HG03342 (cell line): ENCODE measurements around the gene GPM6B.

Experiments used
- ATAC-seq: cut with Tn5 transposase; IDR thresholded peaks from one replicate; pipeline ENCODE4 v1.9.1; 2021; ENCODE audit warnings: mild to moderate bottlenecking, moderate library complexity; ENCODE audit not compliant: unreplicated experiment

Gene GPM6B

DNA sequence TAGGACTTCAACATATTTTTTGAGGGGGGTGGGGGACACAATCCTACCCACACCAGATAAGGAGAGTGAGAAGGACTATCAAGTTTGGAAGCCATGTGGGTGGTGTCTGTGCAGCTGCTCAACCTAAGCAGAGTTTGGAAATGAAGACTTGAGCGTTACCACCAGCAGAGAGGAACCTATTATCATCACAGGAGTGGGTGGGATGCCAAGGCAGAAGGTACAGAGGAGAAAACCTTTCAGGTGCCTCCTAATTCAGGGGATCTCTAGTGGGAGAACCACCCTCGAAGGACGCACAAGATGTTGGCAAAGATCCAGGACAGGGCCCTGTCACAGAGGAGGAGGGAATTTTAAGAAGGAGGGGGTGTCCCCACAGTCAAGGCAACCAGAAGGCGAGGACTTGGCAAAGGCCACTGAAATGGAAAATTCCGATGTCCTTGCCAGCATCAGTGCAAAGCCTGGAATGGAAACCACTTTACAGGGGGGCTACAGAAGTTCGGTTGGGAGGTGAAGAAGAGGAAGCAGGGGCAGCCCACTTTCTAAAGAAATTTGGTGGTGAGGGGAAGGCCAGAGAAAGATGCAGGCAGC is 8.4 kb upstream of the GPM6B start:
- ATAC-seq: no peak

DNA sequence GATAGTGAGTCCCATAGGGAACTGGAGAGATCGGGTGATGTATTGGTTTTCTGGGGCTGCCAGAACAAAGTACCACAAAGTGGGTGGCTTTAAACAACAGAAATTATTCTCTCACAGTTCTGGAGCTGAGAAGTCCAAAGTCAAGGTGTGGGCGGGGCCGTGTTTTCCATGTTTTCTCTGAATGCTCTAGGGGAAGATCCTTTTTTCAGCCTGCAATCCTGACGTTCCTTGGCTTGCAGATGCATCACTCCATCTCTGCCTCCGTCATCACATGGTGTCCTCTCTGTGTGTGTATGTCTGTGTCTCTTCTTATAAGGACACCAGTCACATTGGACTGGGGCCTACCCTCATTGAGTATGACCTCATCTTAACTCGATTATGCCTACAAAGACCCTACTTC is 7.9 kb upstream of the GPM6B start:
- no peak for ATAC-seq

DNA sequence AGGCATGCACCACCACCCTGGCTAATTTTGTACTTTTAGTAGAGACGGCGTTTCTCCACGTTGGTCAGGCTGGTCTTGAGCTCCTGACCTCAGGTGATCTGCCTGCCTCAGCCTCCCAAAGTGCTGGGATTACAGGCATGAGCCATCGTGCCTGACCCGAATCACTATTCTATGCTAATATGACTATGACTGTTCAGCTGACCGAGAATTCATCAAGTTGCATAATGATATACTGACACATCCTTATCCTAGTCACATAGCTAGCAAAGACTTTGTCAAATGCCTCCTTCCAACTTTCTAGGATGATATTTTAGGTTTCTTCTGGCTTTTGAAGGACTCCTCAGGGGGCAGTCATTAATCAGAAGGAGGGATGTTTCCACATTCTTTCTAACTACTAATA is 4.8 kb upstream of the GPM6B start:
- ATAC-seq: no peak

DNA sequence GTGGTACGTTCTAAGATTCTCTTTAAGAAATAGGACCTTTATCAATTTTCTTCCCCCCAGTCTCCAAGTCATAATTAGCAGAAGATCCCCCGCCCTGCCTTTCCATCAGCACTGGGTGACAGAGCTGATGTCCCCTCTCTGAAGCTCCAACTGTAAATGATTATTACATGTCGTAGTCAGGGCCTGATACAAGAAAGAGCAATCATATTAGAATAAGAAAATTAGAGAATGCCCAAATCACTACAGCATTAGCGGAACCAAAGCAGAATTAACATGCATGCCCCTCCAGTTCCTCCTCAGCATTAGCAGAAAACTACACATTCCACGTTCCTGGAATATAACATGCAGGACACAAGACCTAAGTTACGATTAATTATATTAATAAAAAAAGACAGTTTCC is 717 bp downstream of the GPM6B start:
- ATAC-seq: no peak

DNA sequence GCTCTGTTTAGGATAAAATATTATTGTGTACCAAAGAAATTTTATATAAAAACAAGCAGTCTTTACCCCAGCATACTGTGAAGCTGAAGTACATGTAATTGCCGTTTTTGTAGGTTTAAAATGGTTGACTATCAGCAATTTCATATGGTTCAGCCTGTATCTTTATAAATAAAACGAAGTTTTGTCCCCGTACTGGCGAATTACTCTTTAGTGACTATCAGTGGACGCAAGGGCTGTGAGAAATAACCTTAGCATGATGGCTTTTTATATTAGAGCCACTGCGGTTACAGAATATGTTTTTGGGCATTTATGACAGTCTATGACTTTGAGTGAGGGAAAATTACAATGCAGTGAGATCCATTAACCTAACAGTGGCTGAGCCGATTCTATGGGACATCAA is 1.2 kb downstream of the GPM6B start:
- no peak for ATAC-seq

DNA sequence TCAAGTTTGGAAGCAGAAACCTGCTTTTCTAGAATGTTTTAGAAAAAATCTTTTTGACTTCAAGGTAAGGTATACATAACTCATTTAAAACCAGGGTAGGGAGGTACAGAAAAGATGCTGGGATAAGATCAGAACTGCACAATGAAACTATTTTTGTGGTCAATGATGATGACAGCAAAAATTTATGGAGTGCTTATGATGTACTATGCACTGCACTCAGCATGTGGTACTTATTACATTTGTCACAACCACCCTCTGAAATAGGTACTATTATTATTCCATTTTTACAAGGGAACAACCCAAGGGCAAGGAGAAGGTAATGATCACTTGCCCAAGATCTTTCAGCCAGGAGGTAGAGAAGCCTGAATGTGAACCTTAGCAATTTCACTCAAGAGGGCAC is 8.0 kb downstream of the GPM6B start:
- no peak for ATAC-seq

DNA sequence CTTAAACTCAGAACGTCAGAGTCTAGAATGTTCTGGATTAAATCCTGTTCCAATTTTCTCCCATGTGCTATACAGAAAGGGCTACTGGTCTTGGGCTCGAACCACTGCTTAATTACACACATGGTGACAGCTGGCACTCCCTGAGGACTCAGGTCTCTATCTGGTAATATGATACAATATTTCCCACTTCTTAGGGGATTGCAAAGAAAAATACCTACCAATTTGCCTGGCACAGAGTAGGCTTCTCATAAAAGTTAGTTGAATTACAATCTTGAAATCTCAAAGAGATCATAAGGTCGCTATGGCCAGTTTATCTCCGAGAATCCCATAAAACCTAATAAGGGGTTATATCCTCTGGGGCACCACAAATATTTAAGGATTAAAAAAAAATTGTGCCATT is 8.6 kb downstream of the GPM6B start:
- ATAC-seq: no peak

DNA sequence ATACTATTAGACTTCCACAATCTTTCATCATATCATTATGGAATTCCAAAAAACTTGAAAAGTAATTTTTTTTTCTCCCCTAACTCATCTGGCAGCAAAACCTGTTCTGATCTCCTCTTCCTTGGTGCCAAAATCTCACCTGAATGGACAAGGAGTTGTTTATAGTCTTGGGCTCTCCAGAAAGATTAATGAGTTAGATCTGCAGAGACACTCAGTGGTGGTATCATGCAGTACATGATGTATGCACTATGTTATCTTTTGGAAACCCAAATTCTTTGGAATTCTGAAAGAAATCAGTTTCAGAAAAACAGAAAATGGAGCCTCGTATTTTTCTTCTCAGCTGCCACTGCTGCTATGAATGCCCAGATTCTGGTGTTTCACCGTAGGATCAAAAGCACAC is 11.7 kb downstream of the GPM6B start:
- no peak for ATAC-seq

DNA sequence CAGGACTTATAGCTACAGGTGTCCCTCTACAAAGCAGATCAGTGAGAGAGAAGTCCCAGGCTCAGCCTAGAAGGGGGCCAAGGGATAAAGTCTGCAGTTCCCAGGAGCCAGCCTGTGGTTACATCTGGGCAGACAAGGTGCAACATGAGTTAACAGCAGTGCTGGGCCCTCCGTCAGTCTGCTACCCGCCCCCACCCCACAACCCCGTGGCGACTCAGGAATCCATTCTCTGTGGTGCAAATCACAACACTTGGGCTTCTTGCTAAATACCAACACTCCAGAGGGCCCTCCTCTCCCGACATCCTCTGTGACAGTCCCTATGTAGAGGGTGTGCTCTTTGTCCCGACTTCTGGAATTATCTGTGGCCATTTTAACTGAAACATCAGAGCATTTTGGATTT is 13.8 kb downstream of the GPM6B start:
- no peak for ATAC-seq

DNA sequence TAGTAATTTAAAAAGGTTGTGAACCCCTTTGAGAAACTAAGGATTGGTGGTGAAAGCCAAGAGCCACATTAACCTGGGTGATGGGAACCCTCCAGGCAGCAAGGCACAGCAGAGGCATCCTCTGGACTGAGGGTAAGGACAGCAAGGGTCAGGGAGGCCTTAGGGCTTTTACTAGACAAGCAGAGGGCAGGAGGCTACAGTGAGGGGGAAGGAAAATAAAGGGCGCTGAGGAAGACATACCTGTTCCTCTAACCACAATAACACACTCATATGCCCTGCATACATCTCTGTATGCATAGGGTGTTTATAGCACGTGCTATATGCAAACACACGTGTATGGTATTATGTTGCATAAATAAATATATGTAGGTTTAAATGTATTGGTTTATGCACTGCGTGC is 18.7 kb downstream of the GPM6B start:
- ATAC-seq: no peak

DNA sequence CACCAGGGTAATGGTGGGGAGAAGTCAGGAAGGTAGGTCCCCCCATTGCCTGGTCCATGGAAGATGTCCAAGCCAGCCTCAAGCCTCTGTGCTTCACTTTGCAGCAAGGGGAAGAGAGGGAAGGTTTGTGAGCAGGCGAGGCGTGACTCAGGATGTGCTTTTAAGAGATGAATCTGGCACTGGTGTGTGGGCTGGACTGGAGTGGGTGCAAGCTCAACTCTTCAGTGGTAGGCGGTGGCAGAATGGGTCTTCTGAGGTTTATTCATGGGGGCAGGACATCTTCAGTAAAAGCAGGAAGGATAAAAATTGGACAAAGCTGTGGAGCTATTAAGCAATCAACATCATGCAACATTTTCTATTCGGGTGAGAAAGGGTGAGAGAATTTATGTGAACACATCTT is 19.4 kb downstream of the GPM6B start:
- ATAC-seq: no peak

DNA sequence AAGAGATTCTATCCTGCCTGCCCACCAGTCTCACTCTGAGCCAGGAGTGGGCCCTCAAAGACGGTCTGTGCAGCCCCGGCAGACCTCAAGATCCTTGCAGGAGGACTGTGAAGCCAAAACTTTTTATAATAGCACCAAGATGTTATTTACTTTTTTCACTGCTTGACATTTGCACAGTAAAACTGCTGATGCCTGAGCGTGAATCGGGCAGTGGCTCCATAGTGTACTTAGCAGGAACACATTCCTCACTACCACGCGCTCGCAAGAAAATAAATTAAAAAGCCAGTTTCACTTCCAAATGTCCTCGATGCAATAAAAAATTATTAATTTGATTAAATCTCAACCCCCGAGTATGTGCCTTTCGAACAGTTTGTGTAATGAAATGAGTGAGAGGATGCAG is 22.5 kb downstream of the GPM6B start:
- no peak for ATAC-seq

DNA sequence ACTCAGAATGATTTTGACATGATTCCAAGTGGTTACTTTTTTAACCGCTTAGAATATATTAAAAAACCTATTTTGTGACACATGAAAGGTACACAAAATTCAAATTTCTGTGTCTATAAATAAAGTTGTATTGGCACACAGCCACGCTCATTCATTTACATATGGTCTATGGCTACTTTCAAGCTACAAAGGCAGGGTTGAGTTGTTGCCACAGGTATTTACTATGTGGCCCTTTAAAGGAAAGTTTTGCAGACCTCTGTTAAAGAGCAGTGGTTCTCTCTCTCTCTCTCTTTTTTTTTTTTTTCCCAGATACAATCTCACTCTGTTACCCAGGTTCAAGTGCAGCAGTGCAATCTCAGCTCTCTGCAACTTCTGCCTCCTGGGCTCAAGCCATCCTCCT is 23.0 kb downstream of the GPM6B start:
- ATAC-seq: no peak

DNA sequence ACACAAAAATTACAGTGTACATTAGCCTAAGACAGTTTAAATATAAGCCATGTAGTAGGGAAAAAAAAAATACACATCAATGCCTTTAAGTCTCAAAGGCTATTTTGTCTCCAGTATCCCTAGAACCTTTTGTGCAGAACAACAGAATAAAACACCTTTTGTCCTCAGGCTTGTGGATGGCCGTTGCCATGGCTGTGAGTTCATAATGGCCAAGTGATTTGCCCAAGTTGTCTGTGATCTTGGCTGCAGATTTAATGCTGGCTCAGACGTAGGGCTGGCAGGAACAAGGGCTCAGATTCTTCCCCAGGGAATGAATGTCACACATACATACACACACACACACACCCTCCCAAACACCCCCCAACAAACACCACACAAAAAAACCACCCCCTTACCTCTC is 25.3 kb downstream of the GPM6B start:
- no peak for ATAC-seq

DNA sequence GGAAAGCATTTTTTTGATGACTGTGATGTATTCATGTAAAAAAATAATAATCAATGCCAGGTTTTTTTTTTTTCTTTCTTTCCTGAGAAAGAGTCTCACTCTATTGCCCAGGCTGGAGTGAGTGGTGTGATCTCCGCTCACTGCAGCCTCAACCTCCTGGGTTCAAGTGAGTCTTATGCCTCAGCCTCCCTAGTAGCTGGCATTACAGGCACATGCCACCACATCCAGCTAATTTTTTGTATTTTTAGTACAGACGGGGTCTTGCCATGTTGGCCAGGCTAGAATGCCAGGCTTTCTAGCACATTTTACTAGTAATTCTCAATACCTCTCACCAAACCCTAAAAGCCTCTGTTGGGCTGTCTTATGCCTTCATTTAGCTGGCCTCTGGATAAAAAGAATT is 25.7 kb downstream of the GPM6B start:
- no peak for ATAC-seq

DNA sequence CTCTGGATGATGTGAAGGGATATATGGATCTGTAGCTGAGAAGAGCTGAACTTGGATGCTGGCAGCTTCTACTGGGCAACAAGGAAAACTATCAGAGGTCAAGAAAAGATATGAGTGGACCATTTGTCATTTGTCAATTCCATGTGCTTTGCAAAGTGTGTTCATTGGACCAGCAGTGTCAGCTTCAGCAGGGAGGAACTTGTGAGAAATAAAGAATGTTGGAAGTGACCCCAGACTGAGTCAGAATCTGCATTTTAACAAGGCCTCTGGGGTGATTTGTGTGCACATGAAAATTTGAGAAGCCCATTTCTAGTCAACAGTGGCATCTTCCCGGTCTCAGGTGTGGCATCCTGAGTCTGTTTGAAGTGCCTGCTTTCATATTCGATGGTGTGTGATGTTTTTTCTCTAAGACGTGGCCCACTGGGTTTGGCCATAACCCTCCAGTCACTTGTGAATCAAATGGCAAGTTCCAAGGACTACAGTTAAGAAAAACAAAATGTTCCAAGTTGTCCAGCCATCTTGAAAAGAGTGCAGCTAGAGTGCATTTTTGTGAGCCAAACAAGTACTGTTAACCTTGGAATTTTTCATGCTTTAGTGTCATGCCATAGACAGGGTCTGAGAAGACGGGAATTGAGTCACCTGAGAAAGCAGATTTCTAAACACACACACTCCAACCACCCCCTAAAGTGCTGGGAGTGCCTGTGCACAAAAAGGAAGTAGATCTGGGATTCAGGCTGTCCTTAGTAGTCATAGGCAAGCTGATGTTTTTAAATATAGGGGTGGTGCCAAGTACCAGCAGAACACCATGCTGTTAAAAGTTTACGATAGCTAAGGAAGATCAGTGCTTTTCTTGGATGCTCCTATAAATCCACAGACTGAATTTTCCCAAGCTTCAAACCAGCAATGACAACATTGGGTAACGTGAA is 26.4 kb downstream of the GPM6B start:
- ATAC-seq: no peak

DNA sequence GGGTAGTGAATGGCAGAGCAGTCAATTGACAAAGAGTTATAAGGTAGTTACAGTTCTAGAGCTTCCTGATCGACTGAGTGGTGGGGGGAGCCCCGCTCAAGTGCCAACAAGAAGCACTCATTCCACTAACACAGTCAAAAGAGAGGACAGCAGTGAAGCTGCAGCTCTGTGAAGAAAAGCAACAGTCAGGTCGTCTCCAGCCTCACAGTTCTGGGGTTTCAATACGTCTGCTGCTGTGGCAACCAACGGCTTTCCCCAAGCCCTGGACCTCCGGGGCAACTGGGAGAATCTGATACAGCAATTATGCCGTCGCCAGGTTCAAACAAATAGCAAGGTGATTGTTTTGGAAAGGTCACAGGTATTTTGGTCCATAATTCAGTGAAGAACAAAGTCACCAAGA is 30.8 kb downstream of the GPM6B start:
- no peak for ATAC-seq

DNA sequence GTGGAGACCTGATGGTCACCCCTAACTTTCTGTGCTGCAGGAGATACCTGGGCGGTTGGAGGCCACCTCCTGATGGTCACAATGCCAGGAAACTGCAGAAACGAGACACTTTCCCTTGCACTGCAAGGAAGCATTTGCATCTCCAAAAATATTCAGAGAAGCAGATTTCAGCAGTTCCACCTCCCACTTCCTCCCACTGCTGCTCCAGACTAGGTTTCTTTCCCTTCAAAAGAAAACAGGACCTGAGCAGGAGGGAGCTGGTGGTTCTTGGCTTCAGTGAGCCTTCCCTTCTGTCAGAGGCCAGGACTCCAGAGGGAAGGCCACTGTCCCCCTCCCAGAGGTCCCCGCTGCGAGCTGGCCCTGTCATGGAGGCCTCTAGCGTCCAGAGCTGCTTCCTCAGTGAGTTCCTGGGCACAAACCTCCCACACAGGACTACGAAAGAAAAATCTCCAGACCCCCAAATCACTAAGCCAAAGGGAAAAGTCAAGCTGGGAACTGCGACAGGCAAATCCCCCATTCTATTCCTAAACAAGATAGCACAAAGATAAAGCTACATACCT is 35.9 kb downstream of the GPM6B start:
- no peak for ATAC-seq

DNA sequence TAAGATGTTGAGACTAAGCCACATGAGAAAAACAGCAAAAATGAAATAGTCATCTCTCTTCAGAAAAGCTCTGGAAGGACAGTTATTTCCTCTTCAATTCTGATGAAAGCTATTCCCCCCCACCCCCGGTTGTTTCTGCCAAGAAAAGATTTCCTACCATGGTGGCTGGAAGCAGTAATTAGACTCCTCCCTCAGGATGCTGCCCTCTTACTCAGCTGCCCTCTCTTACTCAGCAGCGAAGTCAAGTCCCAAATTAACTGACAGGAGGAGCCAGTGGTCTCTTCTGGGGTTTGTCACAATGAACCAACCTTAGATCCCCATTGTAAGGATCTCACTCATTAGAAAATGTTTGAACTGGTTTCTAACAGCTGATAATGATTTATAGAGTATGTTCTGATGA is 38.0 kb downstream of the GPM6B start:
- ATAC-seq: no peak

DNA sequence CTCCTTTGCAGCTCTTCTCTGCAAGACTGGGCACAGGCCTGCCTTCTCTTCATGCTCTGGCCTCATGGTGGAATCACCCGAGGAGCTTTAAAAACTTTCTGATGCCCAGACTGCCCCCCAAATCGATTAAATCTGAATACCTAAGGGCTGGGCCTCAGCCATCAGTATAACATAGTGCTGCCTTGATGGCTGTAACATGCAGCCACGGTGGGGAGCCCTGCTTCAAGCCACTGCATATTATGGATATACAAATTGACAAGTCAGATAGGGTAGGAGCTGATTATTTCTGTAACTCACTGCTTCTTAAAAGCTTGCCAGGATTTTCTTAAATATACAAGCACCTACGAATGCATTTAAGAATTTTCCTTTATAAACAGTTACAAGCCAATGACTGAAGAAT is 40.5 kb downstream of the GPM6B start:
- no peak for ATAC-seq

DNA sequence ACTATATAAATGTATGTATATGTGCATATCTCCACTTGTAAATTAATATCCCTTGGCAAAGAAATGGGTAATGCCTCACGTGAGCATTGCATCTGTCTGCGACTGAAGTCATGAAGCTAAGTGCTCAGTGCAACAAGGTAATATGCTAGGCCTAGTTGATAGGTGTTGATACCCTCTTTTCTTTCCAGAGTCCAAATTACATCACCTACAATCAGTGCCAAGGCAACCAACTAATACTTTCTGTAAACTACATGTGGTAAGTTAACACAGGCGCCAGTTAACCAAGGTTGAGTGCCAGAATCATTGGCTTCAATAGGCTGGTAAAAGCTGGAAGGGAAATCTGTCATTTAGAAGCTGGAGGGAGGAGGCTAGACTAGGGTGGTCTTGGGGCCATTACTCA is 41.1 kb downstream of the GPM6B start:
- ATAC-seq: no peak

DNA sequence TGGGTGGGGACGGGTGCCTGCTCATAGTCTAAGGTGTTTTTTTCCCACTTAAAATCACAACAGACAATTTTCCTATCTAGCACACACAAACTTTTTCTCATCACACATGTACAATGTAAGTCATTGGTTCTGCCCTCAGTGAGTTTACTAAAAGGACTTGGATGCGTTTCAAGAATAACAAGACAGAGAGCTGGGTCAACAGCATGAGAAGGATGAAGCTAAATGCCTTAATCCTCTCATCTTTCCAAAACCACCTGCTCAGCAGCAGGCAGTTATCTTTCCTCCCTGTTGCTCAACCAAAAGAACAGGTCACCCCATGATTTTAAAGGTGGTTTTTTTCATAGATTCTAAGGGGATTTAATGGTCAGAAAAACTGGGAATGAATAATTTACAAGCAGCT is 42.2 kb downstream of the GPM6B start:
- no peak for ATAC-seq
